ENCODE results near the gene UIMC1. TPM values are rescaled to one million over a fixed set of nuclear protein-coding genes. Genes with fewer than 3 reads are reported as not detected.
"Not testable (repeated sequence)": the region's sequence is repeated elsewhere in the genome, so short reads cannot be mapped to it uniquely, and the experiment has no call there.

Gene UIMC1
- total RNA-seq, 1 experiment from 2014 or later = 46.8 TPM

GRCh38 chr5:176987583-176987982 lies 19.0 kb downstream of the UIMC1 start:
- Histone ChIP-seq H3K4me3 (ENCODE audit: low read depth, low read length, poor library complexity, severe bottlenecking) (no peak overlapping the region), H3K4me1 (ENCODE audit: insufficient read depth, low read length, poor library complexity, severe bottlenecking) (no peaks in the 10 kb centered on the region), H3K27me3 (replicated peaks; ENCODE audit: insufficient read depth, low read depth, low read length, poor library complexity) (no peaks in the 10 kb centered on the region), H3K9me3 (ENCODE audit: low read depth, low read length, poor library complexity, severe bottlenecking) (no peaks in the 10 kb centered on the region), H3K36me3 (ENCODE audit: insufficient read depth, low read length, poor library complexity, severe bottlenecking) (no peaks in the 10 kb centered on the region), H3K27ac (ENCODE audit: low read depth, low read length, poor library complexity, severe bottlenecking) (no peak overlapping the region)
- CTCF ChIA-PET = no interaction called here
- TF ChIP-seq CTCF (conservative IDR thresholded peaks at IDR 0.05; ENCODE audit: low read depth, low read length) = no peak
- TF ChIP-seq EZH2 (IDR thresholded peaks at IDR 0.05; ENCODE audit: borderline replicate concordance, low read depth, low read length, poor library complexity, severe bottlenecking) = no peak
- DNase-seq (ENCODE audit: low spot score) = no peak
- POLR2A ChIA-PET (ENCODE audit: low non-redundant PET) = no interaction called here
- intact Hi-C loops (cut with micrococcal nuclease; ENCODE audit: unreplicated experiment) = no loop called here
- BruUV-seq (replicated peaks) = no TSS peak

DNA sequence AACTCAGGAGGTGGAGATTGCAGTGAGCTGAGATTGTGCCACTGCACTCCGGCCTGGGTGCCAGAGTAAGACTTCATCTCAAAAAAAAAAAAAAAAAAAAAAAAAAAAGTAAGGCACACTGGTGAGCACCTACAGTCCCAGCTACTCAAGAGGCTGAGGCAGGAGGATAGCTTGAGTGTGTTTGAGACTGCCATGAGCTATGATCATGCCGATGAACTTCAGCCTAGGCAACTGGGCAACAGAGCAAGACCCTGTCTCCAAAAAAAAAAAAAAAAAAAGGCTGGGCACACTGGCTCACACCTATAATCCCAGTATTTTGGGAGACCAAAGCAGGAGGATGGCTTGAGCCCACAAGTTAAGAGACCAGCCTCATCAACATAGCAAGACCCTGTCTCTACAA lies 20.3 kb downstream of the UIMC1 start:
- Histone ChIP-seq H3K27ac (ENCODE audit: low read depth, low read length, poor library complexity, severe bottlenecking) (no peak overlapping the region), H3K4me1 (ENCODE audit: insufficient read depth, low read length, poor library complexity, severe bottlenecking) (no peaks in the 10 kb centered on the region), H3K4me3 (ENCODE audit: low read depth, low read length, poor library complexity, severe bottlenecking) (no peak overlapping the region), H3K9me3 (ENCODE audit: low read depth, low read length, poor library complexity, severe bottlenecking) (no peaks in the 10 kb centered on the region), H3K27me3 (replicated peaks; ENCODE audit: insufficient read depth, low read depth, low read length, poor library complexity) (no peaks in the 10 kb centered on the region), H3K36me3 (ENCODE audit: insufficient read depth, low read length, poor library complexity, severe bottlenecking) (peaks cover 7% of the 10 kb centered on the region)
- POLR2A ChIA-PET (ENCODE audit: low non-redundant PET) = no interaction called here
- no peak for DNase-seq (ENCODE audit: low spot score)
- no TSS peak for BruUV-seq (replicated peaks)
- CTCF ChIA-PET = interaction anchor here (0.6 kb wide), 1 partner anchor 228 kb away, joined by 5 read pairs; no protein-coding TSS in a partner anchor
- intact Hi-C loops (cut with micrococcal nuclease; ENCODE audit: unreplicated experiment) = no loop called here
- TF ChIP-seq EZH2 (IDR thresholded peaks at IDR 0.05; ENCODE audit: borderline replicate concordance, low read depth, low read length, poor library complexity, severe bottlenecking) = no peak
- no peak for TF ChIP-seq CTCF (conservative IDR thresholded peaks at IDR 0.05; ENCODE audit: low read depth, low read length)

- Histone ChIP-seq H3K27ac (ENCODE audit: low read depth, low read length, poor library complexity, severe bottlenecking) (no peak overlapping the region), H3K36me3 (ENCODE audit: insufficient read depth, low read length, poor library complexity, severe bottlenecking) (peaks cover 11% of the 10 kb centered on the region), H3K4me3 (ENCODE audit: low read depth, low read length, poor library complexity, severe bottlenecking) (no peak overlapping the region), H3K9me3 (ENCODE audit: low read depth, low read length, poor library complexity, severe bottlenecking) (no peaks in the 10 kb centered on the region), H3K4me1 (ENCODE audit: insufficient read depth, low read length, poor library complexity, severe bottlenecking) (no peaks in the 10 kb centered on the region), H3K27me3 (replicated peaks; ENCODE audit: insufficient read depth, low read depth, low read length, poor library complexity) (no peaks in the 10 kb centered on the region)
- BruUV-seq (replicated peaks) = no TSS peak
- no peak for DNase-seq (ENCODE audit: low spot score)
- CTCF ChIA-PET = no interaction called here
- TF ChIP-seq CTCF (conservative IDR thresholded peaks at IDR 0.05; ENCODE audit: low read depth, low read length) (no peak), EZH2 (IDR thresholded peaks at IDR 0.05; ENCODE audit: borderline replicate concordance, low read depth, low read length, poor library complexity, severe bottlenecking) (no peak)
- intact Hi-C loops (cut with micrococcal nuclease; ENCODE audit: unreplicated experiment) = no loop called here
- POLR2A ChIA-PET (ENCODE audit: low non-redundant PET) = no interaction called here
Measured at GRCh38 chr5:176985516-176985915, 21.1 kb downstream of the UIMC1 start.

DNA sequence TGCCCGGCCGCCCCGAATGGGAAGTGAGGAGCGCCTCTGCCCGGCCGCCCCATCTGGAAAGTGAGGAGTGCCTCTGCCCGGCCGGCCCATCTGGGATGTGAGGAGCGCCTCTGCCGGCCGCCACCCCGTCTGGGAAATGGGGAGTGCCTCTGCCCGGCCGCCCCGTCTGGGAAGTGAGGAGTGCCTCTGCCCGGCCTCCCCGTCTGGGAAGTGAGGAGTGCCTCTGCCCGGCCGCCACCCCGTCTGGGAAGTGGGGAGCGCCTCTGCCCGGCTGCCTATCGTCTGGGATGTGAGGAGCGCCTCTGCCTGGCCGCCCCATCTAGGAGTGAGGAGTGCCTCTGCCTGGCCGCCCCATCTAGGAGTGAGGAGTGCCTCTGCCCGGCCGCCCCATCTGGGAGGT lies 22.4 kb downstream of the UIMC1 start:
- H3K4me1 ChIP-seq (ENCODE audit: insufficient read depth, low read length, poor library complexity, severe bottlenecking); H3K27ac ChIP-seq (ENCODE audit: low read depth, low read length, poor library complexity, severe bottlenecking); BruUV-seq (replicated peaks); H3K9me3 ChIP-seq (ENCODE audit: low read depth, low read length, poor library complexity, severe bottlenecking); intact Hi-C loops (cut with micrococcal nuclease; ENCODE audit: unreplicated experiment); POLR2A ChIA-PET (ENCODE audit: low non-redundant PET); CTCF ChIA-PET; DNase-seq (ENCODE audit: low spot score); H3K4me3 ChIP-seq (ENCODE audit: low read depth, low read length, poor library complexity, severe bottlenecking); H3K27me3 ChIP-seq (replicated peaks; ENCODE audit: insufficient read depth, low read depth, low read length, poor library complexity): not testable (repeated sequence)
- H3K36me3 ChIP-seq (ENCODE audit: insufficient read depth, low read length, poor library complexity, severe bottlenecking) = peaks cover 16% of the 10 kb centered on the region

GRCh38 chr5:176983593-176983992 lies 23.0 kb downstream of the UIMC1 start:
- intact Hi-C loops (cut with micrococcal nuclease; ENCODE audit: unreplicated experiment); H3K4me1 ChIP-seq (ENCODE audit: insufficient read depth, low read length, poor library complexity, severe bottlenecking); POLR2A ChIA-PET (ENCODE audit: low non-redundant PET); H3K27me3 ChIP-seq (replicated peaks; ENCODE audit: insufficient read depth, low read depth, low read length, poor library complexity); H3K9me3 ChIP-seq (ENCODE audit: low read depth, low read length, poor library complexity, severe bottlenecking); DNase-seq (ENCODE audit: low spot score); BruUV-seq (replicated peaks); CTCF ChIA-PET; H3K4me3 ChIP-seq (ENCODE audit: low read depth, low read length, poor library complexity, severe bottlenecking); H3K27ac ChIP-seq (ENCODE audit: low read depth, low read length, poor library complexity, severe bottlenecking): not testable (repeated sequence)
- peaks cover 16% of the 10 kb centered on the region for H3K36me3 ChIP-seq (ENCODE audit: insufficient read depth, low read length, poor library complexity, severe bottlenecking)

GRCh38 chr5:176983112-176983511 lies 23.5 kb downstream of the UIMC1 start:
- H3K27ac ChIP-seq (ENCODE audit: low read depth, low read length, poor library complexity, severe bottlenecking); intact Hi-C loops (cut with micrococcal nuclease; ENCODE audit: unreplicated experiment); POLR2A ChIA-PET (ENCODE audit: low non-redundant PET); H3K4me3 ChIP-seq (ENCODE audit: low read depth, low read length, poor library complexity, severe bottlenecking); H3K27me3 ChIP-seq (replicated peaks; ENCODE audit: insufficient read depth, low read depth, low read length, poor library complexity); BruUV-seq (replicated peaks); DNase-seq (ENCODE audit: low spot score); H3K4me1 ChIP-seq (ENCODE audit: insufficient read depth, low read length, poor library complexity, severe bottlenecking); CTCF ChIA-PET; H3K9me3 ChIP-seq (ENCODE audit: low read depth, low read length, poor library complexity, severe bottlenecking): not testable (repeated sequence)
- H3K36me3 ChIP-seq (ENCODE audit: insufficient read depth, low read length, poor library complexity, severe bottlenecking) = peaks cover 16% of the 10 kb centered on the region

All from A673 (cell line).